Neural cell (in vitro differentiated cells): ENCODE data around the gene DBX1. TPM values are rescaled to one million over a fixed set of nuclear protein-coding genes. Genes with fewer than 3 reads are reported as not detected.

Source experiments
- H2AFZ ChIP-seq: fragments of 200-600, 300-800 bp; sonication (generic), shearing (Covaris generic); 2 replicates; pipeline ENCODE4 v1.6.0; 2014; ENCODE audit warnings: low read depth, mild to moderate bottlenecking, antibody characterized with exemption, low read length, moderate library complexity
- H3F3A ChIP-seq: fragments of 200-600 bp; shearing (Covaris generic); 2 replicates; pipeline ENCODE4 v1.6.1; 2016; ENCODE audit warnings: mild to moderate bottlenecking, moderate library complexity, mixed read lengths, antibody characterized with exemption, low read length; ENCODE audit not compliant: insufficient read depth, poor library complexity, severe bottlenecking
- H3K27ac ChIP-seq: fragments of 200-600, 300-800 bp; sonication (generic), shearing (Covaris generic); 2 replicates; pipeline ENCODE4 v1.5.1; 2014; ENCODE audit warnings: mild to moderate bottlenecking, low read length, moderate library complexity
- H3K27me3 ChIP-seq: fragments of 300-800, 200-600 bp; sonication (generic), shearing (Covaris generic); 2 replicates; pipeline ENCODE4 v1.6.0; 2014; ENCODE audit warnings: mild to moderate bottlenecking, low read depth, low read length, moderate library complexity; ENCODE audit not compliant: insufficient read depth
- H3K36me3 ChIP-seq: fragments of 300-800, 200-600 bp; sonication (generic), shearing (Covaris generic); 2 replicates; pipeline ENCODE4 v1.5.1; 2014; ENCODE audit warnings: mild to moderate bottlenecking, antibody characterized with exemption, low read length, moderate library complexity; ENCODE audit not compliant: insufficient read depth
- H3K4me2 ChIP-seq: fragments of 300-800, 200-600 bp; sonication (generic), shearing (Covaris generic); 2 replicates; pipeline ENCODE4 v1.6.0; 2014; ENCODE audit warnings: mild to moderate bottlenecking, low read length
- H3K4me3 ChIP-seq: fragments of 300-800, 200-600 bp; sonication (generic), shearing (Covaris generic); 2 replicates; pipeline ENCODE4 v1.5.1; 2014; ENCODE audit warnings: mild to moderate bottlenecking, low read length, moderate library complexity
- H3K79me2 ChIP-seq: fragments of 200-600 bp; shearing (Covaris generic); replicated peaks from 2 replicates; pipeline ENCODE4 v1.6.0; 2014; ENCODE audit warnings: mild to moderate bottlenecking, low read length, moderate library complexity; ENCODE audit not compliant: insufficient read depth
- H3K9ac ChIP-seq: fragments of 300-800, 200-600 bp; sonication (generic), shearing (Covaris generic); 2 replicates; pipeline ENCODE4 v1.6.1; 2016; ENCODE audit warnings: mild to moderate bottlenecking, low read length, mixed read lengths
- H3K9me2 ChIP-seq: fragments of 200-600 bp; shearing (Covaris generic); 2 replicates; pipeline ENCODE4 v1.6.1; 2016; ENCODE audit warnings: mild to moderate bottlenecking, low read length, mixed read lengths; ENCODE audit not compliant: insufficient read depth
- H3K9me3 ChIP-seq: fragments of 200-600, 300-800 bp; sonication (generic), shearing (Covaris generic); 2 replicates; pipeline ENCODE4 v1.6.1; 2016; ENCODE audit warnings: mild to moderate bottlenecking, mixed run types, low read length, moderate library complexity, mixed read lengths
- H4K20me1 ChIP-seq: fragments of 200-600 bp; shearing (Covaris generic); 2 replicates; pipeline ENCODE4 v1.6.1; 2016; ENCODE audit warnings: mild to moderate bottlenecking, mixed run types; ENCODE audit not compliant: insufficient read depth
- EP300 ChIP-seq: fragments of 450-650 bp; conservative IDR thresholded peaks from 2 replicates; pipeline ENCODE4 v1.6.1; 2014; ENCODE audit warnings: antibody characterized with exemption, mild to moderate bottlenecking, moderate library complexity; ENCODE audit not compliant: poor library complexity, severe bottlenecking
- EZH2 ChIP-seq: fragments of 200-600, 300-800 bp; shearing (Covaris generic), sonication (generic); IDR thresholded peaks from 2 replicates; pipeline ENCODE4 v1.6.1; 2014; ENCODE audit warnings: antibody characterized with exemption, low read length, borderline replicate concordance, mild to moderate bottlenecking; ENCODE audit not compliant: insufficient read depth, poor library complexity, severe bottlenecking
- MXI1 ChIP-seq: fragments of 450-650 bp; conservative IDR thresholded peaks from 2 replicates; pipeline ENCODE4 v1.6.1; 2014; ENCODE audit warnings: antibody characterized with exemption, mild to moderate bottlenecking; ENCODE audit not compliant: poor library complexity, severe bottlenecking
- POLR2AphosphoS5 ChIP-seq: IDR thresholded peaks from 2 replicates; pipeline ENCODE4 v1.6.1; 2012
- RAD21 ChIP-seq: fragments of 450-650 bp; conservative IDR thresholded peaks from 2 replicates; pipeline ENCODE4 v1.6.1; 2014; ENCODE audit warnings: antibody characterized with exemption, mild to moderate bottlenecking, moderate library complexity
- SMC3 ChIP-seq: fragments of 450-650 bp; conservative IDR thresholded peaks from 2 replicates; pipeline ENCODE4 v1.6.1; 2014; ENCODE audit warnings: antibody characterized with exemption, mild to moderate bottlenecking, moderate library complexity; ENCODE audit not compliant: poor library complexity
- TAF1 ChIP-seq: IDR thresholded peaks from 2 replicates; pipeline ENCODE4 v1.6.1; 2012; ENCODE audit warnings: low read depth
- polyA plus RNA-seq: library from polyadenylated mRNA; depleted of rRNA; stranded (reverse); fragments of >200 nt; gene quantifications from 2 replicates; pipeline ENCODE4 v1.2.3, GENCODE V29; 2014
- TF ChIP-seq, protein P1 (sequence below): fragments of 450-650 bp; IDR thresholded peaks from 2 replicates; pipeline ENCODE4 v1.5.1; 2014; ENCODE audit warnings: antibody characterized with exemption, mild to moderate bottlenecking, moderate library complexity; ENCODE audit not compliant: poor library complexity, severe bottlenecking
- TF ChIP-seq, protein P2 (sequence below): IDR thresholded peaks from 2 replicates; pipeline ENCODE4 v1.6.1; 2012; ENCODE audit warnings: borderline replicate concordance

The DBX1 gene
- polyA plus RNA-seq, 1 donor from 2014 or later, result not detected

DNA sequence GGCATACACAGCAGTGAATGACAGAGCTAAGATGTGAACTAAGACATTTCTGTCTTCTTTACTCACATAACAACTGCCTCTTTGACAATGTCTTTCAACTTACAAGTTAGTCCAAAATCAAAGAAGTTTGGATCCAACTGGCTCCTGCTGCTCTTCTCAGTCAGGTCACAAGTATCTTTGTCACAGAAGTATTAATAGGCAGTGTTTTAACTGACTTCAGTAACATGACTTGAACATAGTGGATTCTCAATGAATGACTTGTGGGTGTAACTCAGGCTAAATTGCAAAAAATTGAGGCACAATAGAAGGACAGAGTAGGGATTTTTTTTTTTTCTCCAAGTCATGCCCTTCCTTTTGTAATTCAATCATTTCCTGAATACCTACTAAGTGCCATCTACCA, 22.6 kb downstream of the DBX1 start:
- no peak overlapping the region for H3K4me2 ChIP-seq
- no peak overlapping the region for H3K4me3 ChIP-seq
- no peaks in the 10 kb centered on the region for H3K9me2 ChIP-seq
- peaks cover 16% of the 10 kb centered on the region for H3K27me3 ChIP-seq
- H2AFZ ChIP-seq, result no peak overlapping the region
- no peaks in the 10 kb centered on the region for H4K20me1 ChIP-seq
- no peak overlapping the region for H3K9ac ChIP-seq
- H3K79me2 ChIP-seq, result no peaks in the 10 kb centered on the region
- H3K27ac ChIP-seq, result no peak overlapping the region
- H3K9me3 ChIP-seq, result no peaks in the 10 kb centered on the region
- no peaks in the 10 kb centered on the region for H3K36me3 ChIP-seq
- TF ChIP-seq, protein P1, sequence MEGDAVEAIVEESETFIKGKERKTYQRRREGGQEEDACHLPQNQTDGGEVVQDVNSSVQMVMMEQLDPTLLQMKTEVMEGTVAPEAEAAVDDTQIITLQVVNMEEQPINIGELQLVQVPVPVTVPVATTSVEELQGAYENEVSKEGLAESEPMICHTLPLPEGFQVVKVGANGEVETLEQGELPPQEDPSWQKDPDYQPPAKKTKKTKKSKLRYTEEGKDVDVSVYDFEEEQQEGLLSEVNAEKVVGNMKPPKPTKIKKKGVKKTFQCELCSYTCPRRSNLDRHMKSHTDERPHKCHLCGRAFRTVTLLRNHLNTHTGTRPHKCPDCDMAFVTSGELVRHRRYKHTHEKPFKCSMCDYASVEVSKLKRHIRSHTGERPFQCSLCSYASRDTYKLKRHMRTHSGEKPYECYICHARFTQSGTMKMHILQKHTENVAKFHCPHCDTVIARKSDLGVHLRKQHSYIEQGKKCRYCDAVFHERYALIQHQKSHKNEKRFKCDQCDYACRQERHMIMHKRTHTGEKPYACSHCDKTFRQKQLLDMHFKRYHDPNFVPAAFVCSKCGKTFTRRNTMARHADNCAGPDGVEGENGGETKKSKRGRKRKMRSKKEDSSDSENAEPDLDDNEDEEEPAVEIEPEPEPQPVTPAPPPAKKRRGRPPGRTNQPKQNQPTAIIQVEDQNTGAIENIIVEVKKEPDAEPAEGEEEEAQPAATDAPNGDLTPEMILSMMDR, result no peak
- TF ChIP-seq POLR2AphosphoS5 (no peak), MXI1 (no peak), TAF1 (no peak), SMC3 (no peak), RAD21 (no peak), EZH2 (no peak), EP300 (no peak)
- TF ChIP-seq, protein P2, sequence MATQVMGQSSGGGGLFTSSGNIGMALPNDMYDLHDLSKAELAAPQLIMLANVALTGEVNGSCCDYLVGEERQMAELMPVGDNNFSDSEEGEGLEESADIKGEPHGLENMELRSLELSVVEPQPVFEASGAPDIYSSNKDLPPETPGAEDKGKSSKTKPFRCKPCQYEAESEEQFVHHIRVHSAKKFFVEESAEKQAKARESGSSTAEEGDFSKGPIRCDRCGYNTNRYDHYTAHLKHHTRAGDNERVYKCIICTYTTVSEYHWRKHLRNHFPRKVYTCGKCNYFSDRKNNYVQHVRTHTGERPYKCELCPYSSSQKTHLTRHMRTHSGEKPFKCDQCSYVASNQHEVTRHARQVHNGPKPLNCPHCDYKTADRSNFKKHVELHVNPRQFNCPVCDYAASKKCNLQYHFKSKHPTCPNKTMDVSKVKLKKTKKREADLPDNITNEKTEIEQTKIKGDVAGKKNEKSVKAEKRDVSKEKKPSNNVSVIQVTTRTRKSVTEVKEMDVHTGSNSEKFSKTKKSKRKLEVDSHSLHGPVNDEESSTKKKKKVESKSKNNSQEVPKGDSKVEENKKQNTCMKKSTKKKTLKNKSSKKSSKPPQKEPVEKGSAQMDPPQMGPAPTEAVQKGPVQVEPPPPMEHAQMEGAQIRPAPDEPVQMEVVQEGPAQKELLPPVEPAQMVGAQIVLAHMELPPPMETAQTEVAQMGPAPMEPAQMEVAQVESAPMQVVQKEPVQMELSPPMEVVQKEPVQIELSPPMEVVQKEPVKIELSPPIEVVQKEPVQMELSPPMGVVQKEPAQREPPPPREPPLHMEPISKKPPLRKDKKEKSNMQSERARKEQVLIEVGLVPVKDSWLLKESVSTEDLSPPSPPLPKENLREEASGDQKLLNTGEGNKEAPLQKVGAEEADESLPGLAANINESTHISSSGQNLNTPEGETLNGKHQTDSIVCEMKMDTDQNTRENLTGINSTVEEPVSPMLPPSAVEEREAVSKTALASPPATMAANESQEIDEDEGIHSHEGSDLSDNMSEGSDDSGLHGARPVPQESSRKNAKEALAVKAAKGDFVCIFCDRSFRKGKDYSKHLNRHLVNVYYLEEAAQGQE, result no peak
- H3F3A ChIP-seq, result no peaks in the 10 kb centered on the region

DNA sequence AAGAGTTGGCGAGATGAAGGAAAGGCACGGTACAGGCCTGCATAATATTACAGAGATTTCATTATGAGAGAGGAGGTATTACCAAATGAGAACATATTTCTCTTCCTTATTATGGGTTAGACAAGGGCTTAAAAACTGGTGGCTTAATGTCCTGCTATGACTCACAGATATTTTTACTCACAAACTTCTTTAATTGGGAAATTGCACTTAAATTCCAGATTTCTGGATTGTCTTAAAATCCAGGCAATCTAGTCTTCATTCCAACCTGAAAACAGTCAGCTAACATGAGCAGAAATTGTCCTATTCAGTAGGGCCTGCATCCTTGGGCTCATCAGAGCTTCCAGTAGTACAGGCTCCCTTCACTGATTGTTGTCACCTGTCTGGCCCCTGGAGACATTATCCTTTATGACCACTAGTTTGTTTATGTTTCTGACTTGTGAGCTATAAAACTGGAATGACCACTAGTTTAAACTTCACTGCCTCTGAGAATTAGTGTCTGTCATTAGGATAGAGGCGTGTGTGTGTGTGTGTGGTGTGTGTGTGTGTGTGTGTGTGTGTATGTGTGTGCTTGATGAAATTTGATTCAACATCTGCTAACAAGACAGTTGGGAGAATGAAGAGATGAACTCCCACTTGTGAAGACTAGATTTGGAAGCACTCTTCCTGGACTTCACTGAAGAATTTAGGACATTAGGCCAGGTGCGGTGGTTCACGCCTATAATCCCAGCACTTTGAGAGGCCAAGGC, 25.1 kb downstream of the DBX1 start:
- Histone ChIP-seq H3F3A (no peaks in the 10 kb centered on the region), H4K20me1 (no peaks in the 10 kb centered on the region), H3K79me2 (no peaks in the 10 kb centered on the region), H3K27me3 (peaks cover 26% of the 10 kb centered on the region), H3K9me2 (no peaks in the 10 kb centered on the region), H3K36me3 (no peaks in the 10 kb centered on the region), H3K9me3 (no peaks in the 10 kb centered on the region), H3K4me3 (no peak overlapping the region), H3K4me2 (no peak overlapping the region), H2AFZ (no peak overlapping the region), H3K27ac (no peak overlapping the region), H3K9ac (no peak overlapping the region)
- TF ChIP-seq TAF1, result no peak
- no peak for TF ChIP-seq EP300
- no peak for TF ChIP-seq POLR2AphosphoS5
- no peak for TF ChIP-seq RAD21
- TF ChIP-seq EZH2, result no peak
- TF ChIP-seq MXI1, result no peak
- TF ChIP-seq, protein P2, result no peak
- TF ChIP-seq, protein P1, result no peak
- TF ChIP-seq SMC3, result no peak
